GM21717 (cell line): ENCODE measurements around the gene TVP23A.

Experiments
- ATAC-seq: cut with Tn5 transposase; IDR thresholded peaks from one replicate; pipeline ENCODE4 v1.9.1; 2021; ENCODE audit warnings: mild to moderate bottlenecking, moderate library complexity; ENCODE audit not compliant: unreplicated experiment

TVP23A gene

DNA sequence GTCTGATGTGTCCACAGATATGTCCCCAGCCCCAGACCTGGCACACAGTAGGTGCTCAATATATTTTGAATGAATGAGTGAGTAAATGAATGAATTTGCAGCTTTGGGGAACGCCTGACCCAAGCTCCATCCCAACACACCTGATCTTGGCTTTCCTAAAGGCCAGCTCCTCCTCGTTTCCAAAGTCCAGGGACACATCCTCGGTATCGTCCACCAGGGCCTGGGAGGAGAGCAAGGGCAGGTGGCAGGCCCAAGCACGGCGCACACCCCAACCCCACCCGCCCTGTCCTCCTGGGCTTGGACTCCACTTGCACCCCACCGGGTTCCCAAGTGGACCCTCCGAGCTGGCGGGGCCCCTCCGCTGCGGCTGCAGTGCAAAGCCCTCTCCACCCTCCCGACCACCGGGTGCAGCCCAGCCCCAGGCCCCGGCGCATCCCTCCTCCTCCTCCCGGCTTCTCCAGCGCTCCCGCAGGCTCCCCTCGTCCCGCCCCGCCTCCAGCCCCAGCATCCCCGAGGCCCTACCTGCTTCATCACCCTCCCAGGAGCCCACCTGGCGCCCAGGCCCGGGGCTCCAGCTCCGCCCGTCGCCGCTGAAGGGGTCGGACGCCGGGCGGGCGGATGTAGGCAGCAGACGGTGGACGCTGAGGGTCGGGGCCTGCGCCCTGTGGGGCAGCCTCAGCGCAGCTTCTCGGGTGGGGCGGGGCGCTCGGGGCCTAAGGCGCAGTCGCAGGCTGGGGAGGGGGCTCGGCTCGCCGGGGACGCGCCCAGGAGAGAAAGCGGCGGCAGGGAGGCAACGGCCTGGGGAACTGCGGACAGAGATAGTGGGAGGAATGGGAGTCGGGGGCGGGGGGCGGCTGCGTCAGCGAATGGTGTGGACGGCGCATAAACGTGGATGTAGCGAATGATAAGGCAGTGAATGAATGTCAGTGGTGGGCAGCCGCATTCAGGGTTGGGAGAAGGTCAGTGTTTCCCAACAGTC is at the start of gene TVP23A:
Gene TVP23A, minus strand, starts transcription at position 832 of the 979 bp plus-strand sequence. Its CDS starts 301 bp downstream, at position 531.
- ATAC-seq = no peak

DNA sequence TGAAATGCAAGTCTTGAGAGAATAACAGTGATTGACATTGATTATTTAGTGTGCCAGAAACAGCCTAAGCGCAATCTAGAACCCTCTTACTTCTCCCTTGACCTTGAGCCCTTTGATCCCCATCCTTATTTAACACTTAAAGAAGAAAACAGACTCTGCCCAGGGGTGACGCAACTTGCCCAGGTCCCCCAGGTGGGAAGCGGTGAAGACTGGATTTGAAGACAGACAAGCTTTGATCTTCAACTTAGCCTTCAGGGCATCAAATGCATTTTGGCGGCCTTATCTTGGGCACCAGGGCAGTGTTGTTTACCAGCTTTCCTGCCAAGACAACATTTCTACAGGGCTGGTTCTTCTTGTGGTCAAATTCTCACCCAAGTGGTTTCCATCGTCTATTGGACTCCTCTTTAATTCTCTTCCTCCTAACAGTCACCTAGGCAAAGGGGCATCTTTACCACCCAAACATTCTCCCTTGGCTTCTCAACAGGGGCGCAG is 49.6 kb upstream of the TVP23A start:
- ATAC-seq = no peak

DNA sequence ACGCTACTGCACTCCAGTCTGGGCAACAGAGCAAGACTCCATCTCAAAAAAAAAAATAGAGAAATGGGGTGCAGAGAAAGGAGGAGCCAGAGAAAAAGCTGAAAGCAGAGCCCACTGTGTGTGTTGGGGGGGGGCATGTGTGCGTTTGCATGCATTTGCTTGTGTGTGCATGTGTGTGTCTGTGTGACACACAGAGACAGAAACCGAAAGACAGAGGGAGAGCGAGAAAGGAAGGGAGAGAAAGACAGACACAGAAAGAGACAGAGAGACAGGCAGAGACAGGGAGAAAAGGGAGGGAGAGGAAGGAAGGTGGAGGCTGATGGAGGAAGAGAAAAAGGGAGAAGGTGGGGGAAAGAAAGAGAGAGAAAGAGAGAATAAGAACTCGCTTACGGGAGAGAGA is 48.6 kb upstream of the TVP23A start:
- ATAC-seq = no peak

DNA sequence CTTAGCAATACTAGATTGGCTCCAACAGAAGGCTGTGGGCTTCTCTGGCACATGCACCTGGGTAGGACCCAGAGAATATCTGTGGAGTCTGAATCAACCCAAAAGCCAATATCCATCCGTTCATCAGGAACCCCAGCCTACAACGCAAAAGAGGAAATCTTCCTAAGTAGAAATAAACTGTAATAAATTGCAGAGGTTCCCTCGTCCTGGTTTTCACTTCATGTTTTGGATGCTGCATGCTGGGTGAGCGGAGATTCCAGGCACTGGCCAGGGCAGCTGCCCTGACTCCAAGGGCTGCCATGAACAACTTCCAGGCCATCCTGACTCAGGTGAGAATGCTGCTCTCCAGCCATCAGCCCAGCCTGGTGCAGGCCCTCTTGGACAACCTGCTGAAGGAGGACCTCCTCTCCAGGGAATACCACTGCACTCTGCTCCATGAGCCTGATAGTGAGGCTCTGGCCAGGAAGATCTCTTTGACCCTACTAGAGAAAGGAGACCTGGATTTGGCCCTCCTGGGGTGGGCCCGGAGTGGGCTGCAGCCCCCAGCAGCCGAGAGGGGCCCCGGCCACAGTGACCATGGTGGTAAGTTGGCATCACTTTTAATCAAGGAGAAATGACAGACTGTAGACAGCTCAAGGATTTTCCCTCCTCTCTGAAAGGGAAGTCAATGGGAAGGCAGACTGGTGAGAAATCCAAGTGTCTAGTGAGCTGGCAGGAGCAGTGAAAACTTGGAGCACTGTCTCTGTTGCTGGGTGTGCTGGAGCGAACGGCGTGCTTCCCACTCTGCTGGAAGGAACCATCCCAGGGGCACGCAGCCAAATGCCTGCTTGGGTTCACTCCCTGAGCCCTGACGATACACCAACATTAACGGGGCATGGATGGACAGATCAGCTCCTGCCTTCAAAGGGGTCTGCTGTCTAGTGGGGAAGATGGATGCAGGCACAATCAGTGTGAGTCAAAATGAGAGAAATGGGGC is 47.7 kb upstream of the TVP23A start:
- no peak for ATAC-seq

GRCh38 chr16:10862438-10862837 is 43.8 kb upstream of the TVP23A start:
- no peak for ATAC-seq

- ATAC-seq = no peak
Measured at GRCh38 chr16:10859658-10860057, 41.1 kb upstream of the TVP23A start.

- no peak for ATAC-seq
Measured at GRCh38 chr16:10859020-10859419, 40.4 kb upstream of the TVP23A start.

DNA sequence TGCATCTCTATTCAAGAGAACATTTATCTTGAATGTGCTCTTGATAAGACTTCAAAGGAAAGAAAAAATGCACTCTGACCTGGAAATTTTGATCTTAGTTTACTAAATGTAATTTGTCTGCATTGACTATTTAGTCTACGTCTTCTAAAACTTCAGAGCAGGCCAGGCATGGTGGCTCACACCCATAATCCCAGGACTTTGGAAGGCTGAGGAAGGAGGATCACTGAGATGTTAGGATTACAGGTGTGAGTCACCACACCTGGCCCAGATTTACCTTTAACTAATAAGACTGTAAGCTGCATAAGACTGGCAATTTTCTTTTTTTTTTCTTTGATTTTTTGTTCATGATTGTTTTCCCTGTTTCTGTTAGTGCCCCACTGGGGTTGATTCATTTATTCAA is 39.6 kb upstream of the TVP23A start:
- no peak for ATAC-seq

DNA sequence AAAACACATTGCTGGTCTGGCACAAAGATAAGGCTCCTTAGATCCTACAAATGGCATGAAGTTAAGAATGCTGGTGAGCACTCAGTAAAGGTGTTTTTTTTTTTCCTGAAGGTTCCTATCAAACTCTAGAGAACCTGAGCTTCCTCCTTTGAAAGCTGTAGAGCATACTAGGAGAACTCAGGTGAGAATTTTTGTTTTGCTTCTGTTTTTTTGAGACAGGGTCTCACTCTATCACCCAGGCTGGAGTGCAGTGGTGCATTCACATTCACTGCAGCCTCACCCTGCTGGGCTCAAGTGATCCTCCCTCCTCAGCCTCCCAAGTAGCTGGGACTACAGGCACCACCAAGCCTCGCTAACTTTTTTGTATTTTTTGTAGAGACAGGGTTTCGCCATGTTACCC is 37.4 kb upstream of the TVP23A start:
- no peak for ATAC-seq

GRCh38 chr16:10852948-10853347 is 34.4 kb upstream of the TVP23A start:
- no peak for ATAC-seq

- ATAC-seq = no peak
Measured at GRCh38 chr16:10852286-10852685, 33.7 kb upstream of the TVP23A start.

DNA sequence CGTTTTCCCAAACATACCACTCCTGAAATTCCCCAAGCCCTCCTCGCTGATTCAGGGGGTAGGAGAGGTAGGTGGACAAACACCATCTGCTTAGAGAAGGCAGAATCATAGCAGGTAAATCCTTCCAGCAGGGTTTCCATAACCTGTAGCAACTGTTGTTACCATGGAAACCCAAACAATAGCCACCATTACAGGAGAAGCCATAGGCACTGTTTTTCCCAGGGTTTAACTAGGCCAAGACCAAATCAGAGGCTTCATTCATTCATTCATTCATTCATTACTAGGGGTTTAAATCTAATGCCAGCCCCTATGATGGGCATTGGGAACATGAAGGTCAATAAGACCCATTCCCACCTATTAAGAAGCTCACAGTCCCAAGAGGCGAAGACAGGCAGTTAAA is 32.9 kb upstream of the TVP23A start:
- no peak for ATAC-seq

DNA sequence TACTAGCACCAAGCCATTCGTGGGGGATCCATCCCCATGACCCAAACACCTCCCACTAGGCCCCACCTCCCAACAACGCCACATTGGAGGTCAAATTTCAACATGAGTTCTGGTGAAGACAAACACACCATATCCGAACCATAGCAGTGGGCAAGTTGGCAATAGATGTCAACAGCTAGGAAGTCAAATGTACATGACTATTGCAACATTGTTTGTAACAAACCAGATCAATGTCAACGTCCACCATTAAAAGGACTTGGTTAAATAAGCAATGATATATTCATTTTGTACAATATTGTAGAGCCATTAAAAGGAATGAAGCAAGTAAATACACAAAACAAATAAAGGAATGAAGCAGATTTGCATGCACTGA is 31.9 kb upstream of the TVP23A start:
- no peak for ATAC-seq

DNA sequence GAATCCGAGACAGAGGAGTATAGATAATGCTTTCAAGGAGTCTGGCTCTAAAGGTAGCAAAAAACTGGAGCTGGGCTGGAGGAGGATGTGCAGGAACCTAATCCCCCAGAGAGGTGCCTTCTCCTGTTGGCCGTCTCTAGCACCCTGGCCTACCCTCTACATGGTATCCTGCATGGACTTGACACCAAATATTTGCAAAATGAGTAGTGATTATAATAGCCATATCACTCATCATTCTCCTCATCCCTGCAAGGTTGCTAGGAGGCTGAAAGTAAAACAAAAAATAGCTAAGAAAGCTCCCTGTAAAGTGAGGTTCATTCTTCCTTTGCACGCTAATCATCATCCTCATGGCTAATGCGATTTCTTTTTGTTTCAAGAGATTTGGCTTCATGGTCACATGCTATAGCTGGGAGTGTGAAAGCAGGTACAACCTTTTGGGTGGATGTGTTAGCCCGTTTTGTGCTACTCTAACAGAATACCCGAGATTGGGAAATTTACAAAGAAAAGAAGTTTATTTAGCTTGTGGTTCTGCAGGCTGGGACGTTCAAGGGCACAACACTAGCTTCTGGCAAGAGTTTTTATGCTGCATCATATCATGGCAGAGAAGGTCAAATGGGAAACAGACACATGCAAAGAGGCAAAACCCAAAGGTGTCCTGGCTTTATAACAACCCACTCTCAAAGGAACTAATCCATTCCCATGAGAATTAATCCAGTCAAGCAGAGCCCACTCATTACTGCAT is 31.3 kb upstream of the TVP23A start:
- ATAC-seq = no peak

DNA sequence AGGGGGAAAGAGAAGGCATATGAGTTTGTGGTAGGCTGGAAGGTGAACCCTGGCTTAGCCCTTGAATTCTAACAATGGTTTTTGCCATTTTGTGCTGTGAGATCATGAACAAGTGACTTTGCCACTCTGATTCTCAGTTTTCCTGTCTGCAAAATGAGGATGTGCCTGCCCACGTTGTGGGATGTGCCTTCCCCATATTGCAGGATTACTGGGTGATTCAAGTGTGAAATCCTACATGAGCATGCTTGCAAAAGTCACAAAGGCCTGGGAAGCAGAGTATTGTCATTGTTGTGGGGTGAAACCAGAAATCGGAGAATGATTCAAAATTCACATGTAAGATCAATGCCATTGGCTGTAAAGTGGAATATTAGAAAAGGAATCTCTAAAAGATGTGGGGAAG is 28.6 kb upstream of the TVP23A start:
- no peak for ATAC-seq

DNA sequence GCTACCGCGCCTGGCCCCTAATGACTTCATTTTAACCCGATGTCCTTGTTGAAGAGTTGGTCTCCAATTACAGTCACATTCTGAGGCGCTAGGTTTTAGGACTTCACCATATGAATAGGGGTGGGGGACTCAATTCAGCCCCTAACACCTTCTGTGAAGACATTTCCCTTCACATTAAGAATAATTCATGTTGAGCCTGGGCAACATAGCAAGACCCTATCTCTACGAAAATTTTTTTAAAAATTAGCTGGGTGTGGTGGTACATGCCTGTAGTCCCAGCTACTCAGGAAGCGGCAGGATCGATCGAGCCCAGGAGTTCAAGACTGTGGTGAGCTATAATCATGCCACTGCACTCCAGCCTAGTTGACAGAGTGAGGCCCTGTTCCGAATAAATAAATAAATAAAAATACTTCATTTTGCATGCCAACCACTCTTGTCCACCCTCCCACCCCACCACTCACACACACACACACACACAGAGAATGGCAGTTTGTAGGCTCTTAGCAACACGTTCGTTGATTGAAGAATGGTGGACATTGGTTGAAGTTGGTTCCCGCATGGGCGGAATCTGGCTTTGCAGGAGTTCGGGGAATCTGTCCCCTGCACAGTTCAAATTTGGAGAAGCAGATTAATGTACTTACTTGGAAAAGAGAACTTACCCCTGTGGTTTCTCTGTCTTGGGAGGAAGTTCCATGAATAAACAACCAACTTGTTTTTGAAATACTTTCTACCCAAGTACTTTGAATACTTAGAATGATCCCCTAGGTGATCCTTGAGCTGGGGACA is 27.8 kb upstream of the TVP23A start:
- no peak for ATAC-seq

DNA sequence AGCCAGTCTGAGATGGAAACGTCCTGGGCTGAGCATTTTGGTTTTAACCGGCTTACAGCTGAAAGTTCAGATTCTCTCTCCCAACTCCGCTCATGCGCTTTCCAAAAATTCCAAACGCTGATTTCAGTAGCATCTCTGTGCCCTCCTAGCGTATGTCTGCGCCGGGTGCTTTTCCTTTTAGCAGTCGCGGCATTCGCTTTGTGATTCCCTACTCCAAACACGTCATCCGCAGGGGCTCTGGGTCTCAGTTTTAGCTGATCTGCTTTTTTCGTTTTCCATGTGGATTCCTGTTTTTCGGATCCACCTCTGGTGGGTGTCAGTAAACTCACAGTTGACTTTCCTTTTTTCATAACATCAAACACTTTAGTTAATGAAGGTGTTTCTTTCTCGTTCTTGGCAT is 22.1 kb upstream of the TVP23A start:
- ATAC-seq = no peak

- ATAC-seq = no peak
Measured at GRCh38 chr16:10839279-10839666, 20.7 kb upstream of the TVP23A start.

- no peak for ATAC-seq
Measured at GRCh38 chr16:10838621-10839278, 20.2 kb upstream of the TVP23A start.
